HCT116 (cell line): Measurements from ENCODE around the gene SLC6A18. TPM values are rescaled to one million over a fixed set of nuclear protein-coding genes. Genes with fewer than 3 reads are reported as not detected.

ENCODE experiments used
- ATAC-seq: fragments of 200-7000 bp; cut with Tn5 transposase; 2 replicates; pipeline ENCODE4 v1.9.1; 2020; ENCODE audit warnings: mild to moderate bottlenecking, moderate library complexity
- BruUV-seq: library from RNA; stranded (reverse); fragments of 400-500 nt; replicated peaks from 2 replicates; lab custom pipeline; 2021; lab: Mats Ljungman, UMichigan
- CTCF ChIA-PET: fragments of 300-600 bp; sonication (Branson Sonifier 250); formaldehyde crosslinking; loops from one replicate; lab custom pipeline; 2021; ENCODE audit warnings: antibody characterized with exemption; lab: Charles Lee
- POLR2A ChIA-PET: fragments of 300-600, 350-600 bp; sonication (Branson Sonifier 250); formaldehyde crosslinking; loops from one replicate; lab custom pipeline; 2021; ENCODE audit warnings: antibody characterized with exemption; lab: Charles Lee
- RAD21 ChIA-PET, 2 experiments: fragments of 300-600 bp; sonication (Branson Sonifier 250); formaldehyde crosslinking; loops; one replicate each; lab custom pipeline; 2023; ENCODE audit warnings: low total read pairs in 2 of 2; ENCODE audit not compliant: uncharacterized antibody in 2 of 2, unreplicated experiment in 2 of 2, low non-redundant PET in 1 of 2; lab: Charles Lee
- DNase-seq: peaks from one replicate; pipeline ENCODE4 v3.0.0-alpha.2; 2010; ENCODE audit warnings: low read depth, low spot score
- H2AFZ ChIP-seq: fragments of 200-600 bp; shearing (Covaris generic), sonication (generic); 2 replicates; pipeline ENCODE4 v1.6.1; 2017; ENCODE audit warnings: low read depth, mixed run types, mixed read lengths, antibody characterized with exemption, low read length; ENCODE audit not compliant: poor library complexity, severe bottlenecking
- H3K27ac ChIP-seq: 2 replicates; pipeline ENCODE4 v1.5.1; 2012; ENCODE audit warnings: low read depth, low read length
- H3K27me3 ChIP-seq: fragments of 200-600 bp; sonication (generic); 2 replicates; pipeline ENCODE4 v1.6.1; 2016; ENCODE audit warnings: mixed run types, low read length, mixed read lengths; ENCODE audit not compliant: insufficient read depth
- H3K36me3 ChIP-seq, 2 experiments: fragments of 200-500 bp in 1 of 2; fragments of 200-600 bp in 1 of 2; sonication (Bioruptor generic) in 1 of 2; sonication (generic) in 1 of 2; 2 replicates each; pipeline versions ENCODE4 v1.5.1 to v1.6.1; 2014 to 2016; ENCODE audit warnings: low read length in 2 of 2, inconsistent platforms in 1 of 2, mixed read lengths in 1 of 2, mixed run types in 1 of 2; ENCODE audit not compliant: insufficient read depth in 2 of 2, control insufficient read depth in 1 of 2
- H3K4me1 ChIP-seq, 2 experiments: fragments of 200-600 bp in 1 of 2; sonication (generic) in 1 of 2; 2 replicates each; pipeline versions ENCODE4 v1.5.1 to v1.6.1; 2012 to 2017; ENCODE audit warnings: low read length in 2 of 2, inconsistent platforms in 1 of 2, mild to moderate bottlenecking in 1 of 2, mixed read lengths in 1 of 2, mixed run types in 1 of 2, moderate library complexity in 1 of 2; ENCODE audit not compliant: insufficient read depth in 2 of 2, control insufficient read depth in 1 of 2
- H3K4me2 ChIP-seq: fragments of 200-600 bp; sonication (generic); 2 replicates; pipeline ENCODE4 v1.6.1; 2017; ENCODE audit warnings: mixed run types, low read length, mixed read lengths
- H3K4me3 ChIP-seq, 2 experiments: fragments of 200-600 bp in 1 of 2; sonication (generic) in 1 of 2; replicated peaks in 1 of 2; 2 replicates each; pipeline ENCODE4 v1.5.1; 2011 to 2016; ENCODE audit warnings: low read length in 2 of 2, control low read depth in 1 of 2, low read depth in 1 of 2, mild to moderate bottlenecking in 1 of 2, mixed read lengths in 1 of 2, mixed run types in 1 of 2
- H3K79me2 ChIP-seq: fragments of 200-600 bp; sonication (generic); 2 replicates; pipeline ENCODE4 v1.6.1; 2017; ENCODE audit warnings: mild to moderate bottlenecking, mixed run types, low read length, moderate library complexity, mixed read lengths; ENCODE audit not compliant: insufficient read depth
- H3K9ac ChIP-seq: fragments of 200-600 bp; sonication (generic); 2 replicates; pipeline ENCODE4 v1.6.1; 2016; ENCODE audit warnings: low read length, mixed read lengths
- H3K9me2 ChIP-seq: fragments of 200-600 bp; sonication (generic), shearing (Covaris generic); 2 replicates; pipeline ENCODE4 v1.6.1; 2017; ENCODE audit warnings: mixed run types, mild to moderate bottlenecking, moderate library complexity; ENCODE audit not compliant: insufficient read depth
- H3K9me3 ChIP-seq, 2 experiments: fragments of 200-500 bp in 1 of 2; fragments of 200-600 bp in 1 of 2; sonication (Bioruptor generic) in 1 of 2; sonication (generic) in 1 of 2; 2 replicates each; pipeline ENCODE4 v1.6.1; 2014 to 2017; ENCODE audit warnings: low read length in 2 of 2, mixed read lengths in 2 of 2, inconsistent platforms in 1 of 2, low read depth in 1 of 2, mild to moderate bottlenecking in 1 of 2, mixed run types in 1 of 2, moderate library complexity in 1 of 2; ENCODE audit not compliant: control insufficient read depth in 1 of 2, insufficient read depth in 1 of 2
- H4K20me1 ChIP-seq: fragments of 200-600 bp; sonication (generic), shearing (Covaris generic); 2 replicates; pipeline ENCODE4 v1.6.1; 2017; ENCODE audit warnings: mixed run types, mild to moderate bottlenecking, moderate library complexity; ENCODE audit not compliant: insufficient read depth
- CBX3 ChIP-seq: IDR thresholded peaks from 2 replicates; pipeline ENCODE4 v1.6.1; 2012; ENCODE audit warnings: low read depth
- CTCF ChIP-seq, 3 experiments: fragments of 200-600 bp in 1 of 3; sonication (generic) in 1 of 3; IDR thresholded peaks in 2 of 3; conservative IDR thresholded peaks in 1 of 3; 2 replicates each; pipeline ENCODE4 v1.5.1; 2012 to 2017; ENCODE audit warnings: low read depth in 2 of 3, low read length in 2 of 3, antibody characterized with exemption in 1 of 3, borderline replicate concordance in 1 of 3, control low read depth in 1 of 3, mild to moderate bottlenecking in 1 of 3, mixed read lengths in 1 of 3, mixed run types in 1 of 3, moderate library complexity in 1 of 3; ENCODE audit not compliant: insufficient read depth in 1 of 3
- EGR1 ChIP-seq: IDR thresholded peaks from 2 replicates; pipeline ENCODE4 v1.6.1; 2012; ENCODE audit warnings: low read depth
- ELF1 ChIP-seq: IDR thresholded peaks from 2 replicates; pipeline ENCODE4 v1.6.1; 2012; ENCODE audit warnings: low read depth, borderline replicate concordance
- FOSL1 ChIP-seq: IDR thresholded peaks from 2 replicates; pipeline ENCODE4 v1.6.1; 2012; ENCODE audit warnings: low read depth
- JUND ChIP-seq: IDR thresholded peaks from 2 replicates; pipeline ENCODE4 v1.6.1; 2012
- MAX ChIP-seq: IDR thresholded peaks from 2 replicates; pipeline ENCODE4 v1.6.1; 2012
- POLR2A ChIP-seq: IDR thresholded peaks from 2 replicates; pipeline ENCODE4 v1.7.0; 2011; ENCODE audit warnings: borderline replicate concordance; ENCODE audit not compliant: insufficient read depth, insufficient read length; ENCODE audit errors: extremely low read depth
- POLR2AphosphoS5 ChIP-seq: IDR thresholded peaks from 2 replicates; pipeline ENCODE4 v1.6.1; 2011; ENCODE audit warnings: mild to moderate bottlenecking, low read depth, low read length, moderate library complexity
- RAD21 ChIP-seq: IDR thresholded peaks from 2 replicates; pipeline ENCODE4 v1.6.1; 2012; ENCODE audit warnings: low read depth, mild to moderate bottlenecking
- SIN3A ChIP-seq: IDR thresholded peaks from 2 replicates; pipeline ENCODE4 v1.6.1; 2012; ENCODE audit warnings: low read depth
- SP1 ChIP-seq: IDR thresholded peaks from 2 replicates; pipeline ENCODE4 v1.6.1; 2012; ENCODE audit warnings: low read depth
- TCF7L2 ChIP-seq: IDR thresholded peaks from 2 replicates; pipeline ENCODE4 v1.7.0; 2011; ENCODE audit warnings: borderline replicate concordance, inconsistent platforms; ENCODE audit not compliant: insufficient read depth, insufficient read length; ENCODE audit errors: extremely low read depth
- YY1 ChIP-seq: IDR thresholded peaks from 2 replicates; pipeline ENCODE4 v1.6.1; 2011; ENCODE audit warnings: low read length, low read depth, moderate library complexity, mild to moderate bottlenecking; ENCODE audit not compliant: insufficient replicate concordance; ENCODE audit errors: extremely low read depth
- intact Hi-C: fragments of 100-400 bp; cut with micrococcal nuclease; formaldehyde crosslinking; loops from 2 replicates; pipeline ENCODE4 v1.10.0; 2022
- total RNA-seq: library from RNA; stranded (reverse); gene quantifications from one replicate; pipeline ENCODE4 v1.2.1, GENCODE V29; 2021; ENCODE audit not compliant: unreplicated experiment
- TF ChIP-seq, protein P1 (sequence below): IDR thresholded peaks from 2 replicates; pipeline ENCODE4 v1.6.1; 2011; ENCODE audit warnings: mild to moderate bottlenecking, low read length, moderate library complexity; ENCODE audit not compliant: insufficient replicate concordance; ENCODE audit errors: extremely low read depth

Gene SLC6A18
- total RNA-seq, 1 experiment from 2014 or later, result not detected

DNA sequence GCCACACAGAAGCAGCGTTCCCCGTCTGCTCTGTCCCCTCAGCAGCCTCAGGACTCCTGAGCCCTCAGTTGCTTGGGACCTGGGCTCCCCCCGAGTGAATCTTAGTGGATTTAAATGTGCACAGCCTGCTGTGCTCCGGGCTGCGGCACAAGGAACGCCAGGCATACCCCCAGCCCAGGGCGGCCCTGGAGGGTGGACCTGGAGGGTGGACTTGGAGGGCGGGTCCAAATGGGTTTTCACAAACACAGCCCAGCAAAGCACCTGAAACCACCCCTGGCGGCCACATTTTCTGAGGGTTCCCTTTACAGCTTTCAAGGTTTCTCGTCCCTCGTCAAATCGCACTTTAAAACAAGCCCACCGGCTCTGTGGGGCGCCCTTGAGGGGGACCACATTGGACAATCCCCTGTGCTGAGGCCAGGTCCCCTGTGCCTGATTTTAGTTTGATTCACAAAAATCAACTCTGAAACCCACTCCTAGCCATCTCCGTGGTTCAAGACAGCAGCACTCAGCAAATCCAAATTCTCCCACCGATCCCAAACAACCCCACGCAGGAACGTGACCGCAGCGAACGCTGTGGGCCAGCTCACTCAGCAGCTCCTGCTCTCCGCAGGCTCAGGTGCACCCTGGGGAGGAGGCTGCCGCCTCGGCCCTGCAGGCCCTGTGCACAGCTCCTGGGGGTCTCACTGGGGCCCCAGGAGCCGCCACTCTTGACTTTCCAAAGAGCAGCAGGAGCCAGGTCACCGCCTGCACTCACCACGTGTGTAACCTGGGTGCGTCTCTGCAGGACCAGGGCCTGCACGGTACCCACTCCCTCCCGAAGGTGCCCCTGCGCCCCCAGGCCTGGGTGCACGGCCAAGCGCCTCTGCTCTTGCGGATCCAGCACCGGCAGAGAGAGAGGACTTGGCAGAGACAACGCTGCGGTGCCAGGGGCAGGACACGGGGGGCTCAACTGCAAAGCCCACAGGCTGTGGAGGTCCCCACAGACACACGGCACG, 40.6 kb downstream of the SLC6A18 start:
- no peaks in the 10 kb centered on the region for H4K20me1 ChIP-seq
- no peak for DNase-seq
- no peak overlapping the region for H3K9ac ChIP-seq
- no peak for TF ChIP-seq TCF7L2
- no peak for TF ChIP-seq MAX
- no peak for TF ChIP-seq SIN3A
- TF ChIP-seq CBX3, result no peak
- no peak for TF ChIP-seq POLR2A
- no peak for TF ChIP-seq ELF1
- TF ChIP-seq YY1, result no peak
- no peak for TF ChIP-seq CTCF (IDR thresholded peaks at IDR 0.05 in 2 of 3, conservative IDR thresholded peaks at IDR 0.05 in 1 of 3; ENCODE audit: borderline replicate concordance in 1 of 3, insufficient read depth in 1 of 3, low read depth in 2 of 3, low read length in 2 of 3)
- TF ChIP-seq POLR2AphosphoS5, result no peak
- TF ChIP-seq JUND, result no peak
- TF ChIP-seq, protein P1, sequence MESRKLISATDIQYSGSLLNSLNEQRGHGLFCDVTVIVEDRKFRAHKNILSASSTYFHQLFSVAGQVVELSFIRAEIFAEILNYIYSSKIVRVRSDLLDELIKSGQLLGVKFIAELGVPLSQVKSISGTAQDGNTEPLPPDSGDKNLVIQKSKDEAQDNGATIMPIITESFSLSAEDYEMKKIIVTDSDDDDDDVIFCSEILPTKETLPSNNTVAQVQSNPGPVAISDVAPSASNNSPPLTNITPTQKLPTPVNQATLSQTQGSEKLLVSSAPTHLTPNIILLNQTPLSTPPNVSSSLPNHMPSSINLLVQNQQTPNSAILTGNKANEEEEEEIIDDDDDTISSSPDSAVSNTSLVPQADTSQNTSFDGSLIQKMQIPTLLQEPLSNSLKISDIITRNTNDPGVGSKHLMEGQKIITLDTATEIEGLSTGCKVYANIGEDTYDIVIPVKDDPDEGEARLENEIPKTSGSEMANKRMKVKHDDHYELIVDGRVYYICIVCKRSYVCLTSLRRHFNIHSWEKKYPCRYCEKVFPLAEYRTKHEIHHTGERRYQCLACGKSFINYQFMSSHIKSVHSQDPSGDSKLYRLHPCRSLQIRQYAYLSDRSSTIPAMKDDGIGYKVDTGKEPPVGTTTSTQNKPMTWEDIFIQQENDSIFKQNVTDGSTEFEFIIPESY, result no peak
- TF ChIP-seq SP1, result no peak
- no peak for TF ChIP-seq FOSL1
- TF ChIP-seq RAD21, result no peak
- no peak for TF ChIP-seq EGR1
- TF ChIP-seq, all 23 proteins: peak for 0
- Histone ChIP-seq H3K4me2 (no peak overlapping the region), H3K27me3 (no peaks in the 10 kb centered on the region), H3K36me3 (no peaks in the 10 kb centered on the region), H3K27ac (no peak overlapping the region), H2AFZ (no peak overlapping the region), H3K4me1 (no peaks in the 10 kb centered on the region), H3K79me2 (no peaks in the 10 kb centered on the region), H3K4me3 (no peak overlapping the region), H3K9me3 (no peaks in the 10 kb centered on the region), H3K9me2 (no peaks in the 10 kb centered on the region)
- RAD21 ChIA-PET, result no interaction called here
- ATAC-seq, result no peak
- POLR2A ChIA-PET, result no interaction called here
- no TSS peak for BruUV-seq
- CTCF ChIA-PET, result no interaction called here
- intact Hi-C loops, result no loop called here
